ENCODE data around the gene EIF4EBP2. TPM values are rescaled to one million over a fixed set of nuclear protein-coding genes. Genes with fewer than 3 reads are reported as not detected.

Gene EIF4EBP2, protein sequence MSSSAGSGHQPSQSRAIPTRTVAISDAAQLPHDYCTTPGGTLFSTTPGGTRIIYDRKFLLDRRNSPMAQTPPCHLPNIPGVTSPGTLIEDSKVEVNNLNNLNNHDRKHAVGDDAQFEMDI
- 10 to 100 TPM; 55.6 to 71.2 (median 67.6) TPM for total RNA-seq

DNA sequence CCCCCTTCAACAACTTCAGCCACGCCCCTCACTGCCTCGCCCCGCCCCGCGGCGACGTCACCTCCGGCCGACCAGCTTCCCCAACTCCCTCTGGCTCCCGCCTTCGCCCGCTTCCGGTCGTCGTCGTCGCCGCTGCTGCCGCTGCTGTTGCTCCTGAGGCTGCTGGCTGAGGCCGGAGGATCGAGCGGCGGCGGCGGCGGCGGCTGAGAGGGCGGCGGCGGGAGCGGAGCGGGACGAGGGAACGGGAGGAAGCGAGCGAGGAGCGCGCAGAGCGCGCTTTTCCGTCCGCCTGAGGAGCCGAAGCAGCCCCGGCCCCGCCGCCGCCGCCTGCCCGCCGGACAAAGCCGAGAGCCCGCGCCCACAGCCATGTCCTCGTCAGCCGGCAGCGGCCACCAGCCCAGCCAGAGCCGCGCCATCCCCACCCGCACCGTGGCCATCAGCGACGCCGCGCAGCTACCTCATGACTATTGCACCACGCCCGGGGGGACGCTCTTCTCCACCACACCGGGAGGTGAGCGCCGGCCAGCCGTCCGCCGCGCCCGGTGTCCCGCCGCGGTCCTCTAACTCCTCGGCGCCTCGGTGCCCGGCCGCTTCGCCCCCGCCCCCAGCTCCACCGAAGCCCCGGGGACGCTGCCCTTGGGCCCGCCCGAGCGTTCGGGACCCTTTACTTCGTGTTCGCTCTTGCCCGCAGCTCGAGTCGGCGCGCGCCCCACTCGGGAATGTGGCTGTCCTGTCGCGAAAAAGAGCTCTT, at the start of gene EIF4EBP2:
Gene EIF4EBP2, plus strand, starts transcription at position 110 of the 751 bp plus-strand sequence. Its CDS starts 257 bp downstream, at position 367.
- Histone ChIP-seq H3K4me1 (peaks cover 16 to 35% of the 10 kb centered on the region in 2 donors), H3K4me3 (replicated peaks in 1 of 3) (peak within 1 kb of the TSS; percentile 67 to 99 (median 96)), H3K9me3 (no peaks in the 10 kb centered on the region), H3K36me3 (no peaks in the 10 kb centered on the region), H3K27me3 (no peaks in the 10 kb centered on the region), H3K27ac (peak within 1 kb of the TSS; percentile 96 to 99 (median 98))
- peak; percentile 97 to 98 for DNase-seq
- TF ChIP-seq POLR2A (IDR thresholded peaks at IDR 0.05) = peak; percentile 88 to 99
- TF ChIP-seq, protein P1, sequence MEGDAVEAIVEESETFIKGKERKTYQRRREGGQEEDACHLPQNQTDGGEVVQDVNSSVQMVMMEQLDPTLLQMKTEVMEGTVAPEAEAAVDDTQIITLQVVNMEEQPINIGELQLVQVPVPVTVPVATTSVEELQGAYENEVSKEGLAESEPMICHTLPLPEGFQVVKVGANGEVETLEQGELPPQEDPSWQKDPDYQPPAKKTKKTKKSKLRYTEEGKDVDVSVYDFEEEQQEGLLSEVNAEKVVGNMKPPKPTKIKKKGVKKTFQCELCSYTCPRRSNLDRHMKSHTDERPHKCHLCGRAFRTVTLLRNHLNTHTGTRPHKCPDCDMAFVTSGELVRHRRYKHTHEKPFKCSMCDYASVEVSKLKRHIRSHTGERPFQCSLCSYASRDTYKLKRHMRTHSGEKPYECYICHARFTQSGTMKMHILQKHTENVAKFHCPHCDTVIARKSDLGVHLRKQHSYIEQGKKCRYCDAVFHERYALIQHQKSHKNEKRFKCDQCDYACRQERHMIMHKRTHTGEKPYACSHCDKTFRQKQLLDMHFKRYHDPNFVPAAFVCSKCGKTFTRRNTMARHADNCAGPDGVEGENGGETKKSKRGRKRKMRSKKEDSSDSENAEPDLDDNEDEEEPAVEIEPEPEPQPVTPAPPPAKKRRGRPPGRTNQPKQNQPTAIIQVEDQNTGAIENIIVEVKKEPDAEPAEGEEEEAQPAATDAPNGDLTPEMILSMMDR (IDR thresholded peaks at IDR 0.05) = no peak
- intact Hi-C loops (cut with DNase I) = no loop called here
- WGBS, 2 donors = 0 to 1% methylated on average over 13 to 17 of the region's 103 CpGs

DNA sequence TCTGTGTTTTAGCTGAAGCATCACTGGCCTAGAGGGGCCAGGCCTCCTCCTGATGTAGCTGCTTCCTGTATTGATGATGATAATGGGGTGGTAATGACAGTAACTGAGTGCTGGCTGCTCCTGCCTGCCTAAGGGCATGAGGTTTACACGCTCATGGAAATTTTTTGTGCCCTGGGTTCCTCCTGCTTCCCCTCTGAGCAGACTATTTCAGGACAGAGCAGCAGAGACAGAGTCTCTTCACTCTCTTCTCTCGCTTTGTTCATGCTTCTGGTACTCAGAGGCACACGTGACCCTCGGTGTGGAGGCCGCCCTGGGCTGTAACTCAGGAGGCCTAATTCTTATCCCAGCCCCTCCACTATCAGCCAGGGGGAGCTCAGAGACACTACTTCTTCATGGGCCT, 49.4 kb upstream of the EIF4EBP2 start:
- no peak for DNase-seq
- no peaks in the 10 kb centered on the region for H3K27me3 ChIP-seq
- no peak overlapping the region for H3K27ac ChIP-seq
- intact Hi-C loops (cut with DNase I) = no loop called here
- H3K4me3 ChIP-seq (replicated peaks in 1 of 3) = no peak overlapping the region
- H3K9me3 ChIP-seq = no peaks in the 10 kb centered on the region
- WGBS, 2 donors = 93 to 96% methylated on average over 4 to 5 of the region's 5 CpGs
- H3K4me1 ChIP-seq = no peaks in the 10 kb centered on the region
- H3K36me3 ChIP-seq = no peaks in the 10 kb centered on the region
- TF ChIP-seq POLR2A (IDR thresholded peaks at IDR 0.05) = no peak
- TF ChIP-seq, protein P1 (IDR thresholded peaks at IDR 0.05) = no peak

DNA sequence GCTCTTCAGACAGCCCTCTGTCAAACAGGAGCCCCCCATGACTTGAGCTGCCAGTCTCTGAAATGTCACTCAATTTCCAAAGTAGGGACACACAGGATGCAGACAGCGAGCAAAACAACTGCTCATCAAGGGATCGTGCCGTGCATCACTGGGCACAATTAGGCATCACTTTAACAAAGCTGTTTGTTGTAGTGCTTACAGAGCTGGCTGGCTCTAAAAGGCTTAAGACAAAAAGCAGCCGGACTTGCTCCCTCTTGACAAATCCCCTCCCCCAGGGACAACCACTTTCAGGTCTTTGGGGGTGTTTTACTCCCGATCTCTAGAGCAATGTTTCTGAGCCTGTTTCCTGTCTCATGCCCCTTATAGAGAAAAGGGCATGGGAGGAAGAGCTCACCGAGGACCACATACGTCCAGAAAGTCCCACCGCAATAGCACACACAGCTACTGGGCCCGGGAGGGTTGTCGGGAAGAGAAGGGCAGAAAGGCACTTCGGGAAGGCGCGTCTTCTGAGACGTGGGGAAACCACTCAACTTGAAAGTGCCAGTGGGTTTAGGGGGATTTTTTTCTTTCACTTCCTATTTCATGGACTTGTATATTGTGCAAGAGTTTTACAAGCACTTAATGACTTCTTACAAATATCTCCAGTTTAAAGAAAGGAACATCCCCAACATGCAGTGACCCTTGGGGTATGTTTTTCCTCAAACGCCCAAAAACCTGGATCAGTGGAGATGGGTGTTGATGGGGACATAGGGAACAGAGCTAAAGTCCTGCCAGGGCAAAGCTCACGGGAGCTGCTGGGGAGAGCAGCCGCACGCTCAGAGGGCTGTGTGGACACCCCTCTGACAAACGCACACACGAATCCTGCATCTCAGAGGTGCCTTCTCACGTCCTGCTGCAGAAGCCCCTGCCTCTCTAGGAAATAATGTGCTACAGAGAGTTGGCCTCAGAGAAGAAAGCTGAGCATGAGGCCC, 48.6 kb upstream of the EIF4EBP2 start:
- intact Hi-C loops (cut with DNase I) = no loop called here
- no peak overlapping the region for H3K27ac ChIP-seq
- H3K9me3 ChIP-seq = no peaks in the 10 kb centered on the region
- H3K4me3 ChIP-seq (replicated peaks in 1 of 3) = no peak overlapping the region
- H3K4me1 ChIP-seq = no peaks in the 10 kb centered on the region
- no peaks in the 10 kb centered on the region for H3K27me3 ChIP-seq
- DNase-seq = no peak
- H3K36me3 ChIP-seq = no peaks in the 10 kb centered on the region
- WGBS, 2 donors = 50 to 66% methylated on average over 21 of the region's 21 CpGs
- TF ChIP-seq POLR2A (IDR thresholded peaks at IDR 0.05) = no peak
- TF ChIP-seq, protein P1 (IDR thresholded peaks at IDR 0.05) = no peak

DNA sequence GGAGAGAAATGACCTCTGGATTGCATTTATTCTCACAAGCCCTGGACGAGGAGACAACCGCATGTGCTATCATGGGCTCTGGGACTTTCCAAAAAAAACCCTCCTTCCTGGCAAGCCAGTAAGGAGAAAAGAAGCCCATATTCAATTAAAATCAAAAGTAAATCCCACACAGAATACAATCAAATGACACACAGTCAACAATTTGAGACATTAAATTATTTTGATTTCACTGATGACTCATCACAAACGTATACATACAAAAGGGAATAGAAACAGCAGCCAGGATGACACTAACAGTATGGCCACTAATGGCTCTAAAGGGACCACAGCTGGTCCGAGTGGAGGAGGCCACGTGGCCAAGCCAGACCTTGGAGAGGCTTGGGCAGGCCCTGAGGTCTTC, 46.4 kb upstream of the EIF4EBP2 start:
- H3K27ac ChIP-seq = no peak overlapping the region
- TF ChIP-seq, protein P1 (IDR thresholded peaks at IDR 0.05) = no peak
- no peak for TF ChIP-seq POLR2A (IDR thresholded peaks at IDR 0.05)
- no peaks in the 10 kb centered on the region for H3K9me3 ChIP-seq
- H3K27me3 ChIP-seq = no peaks in the 10 kb centered on the region
- H3K4me3 ChIP-seq (replicated peaks in 1 of 3) = no peak overlapping the region
- intact Hi-C loops (cut with DNase I) = no loop called here
- H3K4me1 ChIP-seq = no peaks in the 10 kb centered on the region
- H3K36me3 ChIP-seq = no peaks in the 10 kb centered on the region
- 68 to 72% methylated on average over 5 of the region's 5 CpGs for WGBS, 2 donors
- no peak for DNase-seq

Measured in thyroid gland (tissue), 4 donors.